Measurements from ENCODE around the gene MAGEB1.

Gene MAGEB1

GRCh38 chrX:30246769-30247489 is at the start of gene MAGEB1:
TSS of gene MAGEB1 (plus strand) at chrX:30247146. CDS start at chrX:30250494, 3,348 bp downstream.
- DNase-seq (ENCODE audit: low read depth), result no peak

GRCh38 chrX:30212172-30212571 is 34.8 kb upstream of the MAGEB1 start:
- DNase-seq (ENCODE audit: low read depth), result no peak

- DNase-seq (ENCODE audit: low read depth), result no peak
These were observed 31.5 kb upstream of the MAGEB1 start, which contains the start of gene MAGEB2 for GRCh38 chrX:30215357-30215843. TSS of gene MAGEB2 (plus strand) at chrX:30215563. CDS start at chrX:30218581, 3,018 bp downstream.

- DNase-seq (ENCODE audit: low read depth), result no peak
These were observed 29.5 kb upstream of the MAGEB1 start for GRCh38 chrX:30217465-30217864.

GRCh38 chrX:30219372-30219771 is 27.6 kb upstream of the MAGEB1 start:
- no peak for DNase-seq (ENCODE audit: low read depth)

- DNase-seq (ENCODE audit: low read depth), result no peak
These were observed 26.3 kb upstream of the MAGEB1 start for GRCh38 chrX:30220661-30221060.

GRCh38 chrX:30224536-30224935 is 22.4 kb upstream of the MAGEB1 start:
- no peak for DNase-seq (ENCODE audit: low read depth)

GRCh38 chrX:30228526-30228925 is 18.4 kb upstream of the MAGEB1 start:
- DNase-seq (ENCODE audit: low read depth), result no peak

GRCh38 chrX:30230395-30230794 is 16.6 kb upstream of the MAGEB1 start, which contains the start of gene MAGEB3:
TSS of gene MAGEB3 (plus strand) at chrX:30230657. CDS start at chrX:30235925, 5,268 bp downstream.
- no peak for DNase-seq (ENCODE audit: low read depth)

- DNase-seq (ENCODE audit: low read depth), result no peak
These were observed 5.1 kb upstream of the MAGEB1 start, which contains the start of gene MAGEB4 for GRCh38 chrX:30241724-30242415. TSS of gene MAGEB4 (plus strand) at chrX:30242000. CDS start at chrX:30242136, 136 bp downstream.

GRCh38 chrX:30248854-30249253 is 1.9 kb downstream of the MAGEB1 start:
- DNase-seq (ENCODE audit: low read depth), result no peak

- no peak for DNase-seq (ENCODE audit: low read depth)
These were observed 6.3 kb downstream of the MAGEB1 start for GRCh38 chrX:30253257-30253656.

- no peak for DNase-seq (ENCODE audit: low read depth)
These were observed 13.0 kb downstream of the MAGEB1 start for GRCh38 chrX:30259927-30260326.

- DNase-seq (ENCODE audit: low read depth), result no peak
These were observed 14.1 kb downstream of the MAGEB1 start for GRCh38 chrX:30261012-30261411.

- DNase-seq (ENCODE audit: low read depth), result no peak
These were observed 15.8 kb downstream of the MAGEB1 start for GRCh38 chrX:30262763-30263162.

- DNase-seq (ENCODE audit: low read depth), result no peak
These were observed 23.7 kb downstream of the MAGEB1 start for GRCh38 chrX:30270639-30271038.

- no peak for DNase-seq (ENCODE audit: low read depth)
These were observed 28.6 kb downstream of the MAGEB1 start for GRCh38 chrX:30275498-30275897.

- DNase-seq (ENCODE audit: low read depth), result no peak
These were observed 31.4 kb downstream of the MAGEB1 start for GRCh38 chrX:30278365-30278764.

GRCh38 chrX:30280428-30280827 is 33.5 kb downstream of the MAGEB1 start:
- DNase-seq (ENCODE audit: low read depth), result no peak

- DNase-seq (ENCODE audit: low read depth), result no peak
These were observed 35.6 kb downstream of the MAGEB1 start for GRCh38 chrX:30282527-30282926.

- no peak for DNase-seq (ENCODE audit: low read depth)
These were observed 36.7 kb downstream of the MAGEB1 start for GRCh38 chrX:30283456-30284200.
